WI38 (cell line): ENCODE measurements around the gene DIRAS3.
"Not testable (repeated sequence)": the region's sequence is repeated elsewhere in the genome, so short reads cannot be mapped to it uniquely, and the experiment has no call there.

Experiments used
- H3K4me3 ChIP-seq: 2 replicates; pipeline ENCODE4 v1.5.1; 2011; ENCODE audit warnings: low read depth, mild to moderate bottlenecking, control low read depth, low read length
- CTCF ChIP-seq: IDR thresholded peaks from 2 replicates; pipeline ENCODE4 v1.5.1; 2012; ENCODE audit warnings: low read depth, mild to moderate bottlenecking, control low read depth, low read length

DIRAS3 gene

GRCh38 chr1:68016381-68016780, 34.0 kb downstream of the DIRAS3 start:
- H3K4me3 ChIP-seq, result no peak overlapping the region
- no peak for TF ChIP-seq CTCF

GRCh38 chr1:68015971-68016370, 34.5 kb downstream of the DIRAS3 start:
- no peak for TF ChIP-seq CTCF
- no peak overlapping the region for H3K4me3 ChIP-seq

- no peak for TF ChIP-seq CTCF
- no peak overlapping the region for H3K4me3 ChIP-seq
These were observed 35.1 kb downstream of the DIRAS3 start for GRCh38 chr1:68015369-68015768.

GRCh38 chr1:68013351-68013750, 37.1 kb downstream of the DIRAS3 start:
- no peak overlapping the region for H3K4me3 ChIP-seq
- TF ChIP-seq CTCF, result no peak

GRCh38 chr1:68011657-68012375, 38.6 kb downstream of the DIRAS3 start:
- no peak for TF ChIP-seq CTCF
- no peak overlapping the region for H3K4me3 ChIP-seq

GRCh38 chr1:68010543-68010942, 39.9 kb downstream of the DIRAS3 start:
- H3K4me3 ChIP-seq, result no peak overlapping the region
- no peak for TF ChIP-seq CTCF

- peak; percentile 12; the same call in 1 of the 2 replicates for TF ChIP-seq CTCF
- no peak overlapping the region for H3K4me3 ChIP-seq
These were observed 40.3 kb downstream of the DIRAS3 start for GRCh38 chr1:68010090-68010489.

- not testable (repeated sequence) for H3K4me3 ChIP-seq
These were observed 46.8 kb downstream of the DIRAS3 start for GRCh38 chr1:68003626-68004025.
